ENCODE measurements around the gene LEUTX.

LEUTX gene

GRCh38 chr19:39825093-39825463, 46.4 kb downstream of the LEUTX start:
- DNase-seq = no peak

GRCh38 chr19:39825531-39826076, 47.0 kb downstream of the LEUTX start:
- no peak for DNase-seq

GRCh38 chr19:39826311-39826945, 47.8 kb downstream of the LEUTX start:
- DNase-seq = no peak

GRCh38 chr19:39827216-39827615, 48.6 kb downstream of the LEUTX start:
- DNase-seq = no peak

GRCh38 chr19:39828015-39828653, 49.5 kb downstream of the LEUTX start:
- no peak for DNase-seq

GRCh38 chr19:39828654-39829032, 50.0 kb downstream of the LEUTX start:
- DNase-seq = no peak

DNA sequence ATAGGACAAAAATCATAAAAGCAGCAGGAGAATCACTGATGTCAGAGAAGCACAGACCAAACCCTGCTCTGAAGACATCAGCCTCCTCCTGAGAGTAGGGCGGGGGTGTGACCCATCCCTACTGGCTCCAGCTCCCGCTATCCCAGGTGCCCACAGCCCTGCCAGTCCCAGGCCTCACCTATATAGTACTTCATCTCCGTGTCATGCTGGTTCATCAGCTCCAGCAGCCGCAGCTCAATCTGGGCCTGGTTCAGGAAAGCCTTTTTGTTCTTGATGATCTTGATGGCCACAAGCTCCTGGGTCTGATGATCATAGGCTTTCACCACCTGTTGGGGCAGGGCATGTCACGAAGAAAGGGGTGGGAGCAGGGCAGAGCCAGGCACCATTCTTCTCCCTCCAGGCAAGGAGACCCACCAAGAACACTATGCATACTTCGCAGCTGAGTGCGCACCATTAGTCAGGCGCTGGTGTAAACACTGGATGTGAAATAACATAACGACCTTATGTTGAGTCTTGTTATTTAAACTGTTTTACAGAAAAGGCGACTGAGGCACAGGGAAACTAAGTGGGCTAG, 51.1 kb downstream of the LEUTX start:
- DNase-seq = no peak

- DNase-seq = no peak
Observed at GRCh38 chr19:39830406-39830805, 51.8 kb downstream of the LEUTX start.

GRCh38 chr19:39830847-39831246, 52.2 kb downstream of the LEUTX start:
- DNase-seq = no peak

- DNase-seq = no peak
Observed at GRCh38 chr19:39831679-39832078, 53.0 kb downstream of the LEUTX start.

DNA sequence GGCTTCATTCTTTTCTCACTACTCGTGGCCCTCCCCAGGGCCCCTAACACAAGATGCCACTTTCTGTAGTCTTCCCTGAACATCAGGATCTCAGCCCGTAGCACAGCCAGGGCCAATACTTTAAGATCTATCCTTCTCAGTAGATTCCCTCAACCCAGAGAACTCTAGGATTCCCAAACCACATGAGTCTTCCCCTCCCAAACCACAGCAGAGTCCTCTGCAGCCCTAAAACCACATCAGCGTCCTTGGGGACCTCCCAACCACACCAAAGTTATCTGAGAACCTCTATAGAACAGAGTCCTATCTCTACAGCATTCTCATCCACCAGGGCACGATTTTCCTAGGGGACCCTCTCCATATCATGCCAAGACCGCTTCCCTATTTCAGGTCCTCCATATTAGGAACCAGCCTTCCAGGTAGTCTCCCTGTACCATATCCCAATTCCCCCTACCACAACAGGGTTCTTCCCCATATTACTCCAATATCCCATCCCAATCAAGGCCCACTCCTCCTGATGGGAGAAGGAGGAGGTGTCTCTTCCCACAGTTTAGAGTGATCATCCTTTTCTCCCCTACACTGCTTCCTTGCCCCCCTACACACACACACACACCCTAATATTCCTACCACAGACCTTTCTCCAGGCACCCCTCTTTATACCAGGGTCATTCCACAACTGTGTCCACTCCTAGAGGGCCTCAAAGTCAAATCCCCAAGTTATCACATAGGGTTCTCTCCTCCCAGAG, 53.9 kb downstream of the LEUTX start:
- DNase-seq = no peak

- DNase-seq = no peak
Observed at GRCh38 chr19:39833160-39833463, 54.5 kb downstream of the LEUTX start.

DNA sequence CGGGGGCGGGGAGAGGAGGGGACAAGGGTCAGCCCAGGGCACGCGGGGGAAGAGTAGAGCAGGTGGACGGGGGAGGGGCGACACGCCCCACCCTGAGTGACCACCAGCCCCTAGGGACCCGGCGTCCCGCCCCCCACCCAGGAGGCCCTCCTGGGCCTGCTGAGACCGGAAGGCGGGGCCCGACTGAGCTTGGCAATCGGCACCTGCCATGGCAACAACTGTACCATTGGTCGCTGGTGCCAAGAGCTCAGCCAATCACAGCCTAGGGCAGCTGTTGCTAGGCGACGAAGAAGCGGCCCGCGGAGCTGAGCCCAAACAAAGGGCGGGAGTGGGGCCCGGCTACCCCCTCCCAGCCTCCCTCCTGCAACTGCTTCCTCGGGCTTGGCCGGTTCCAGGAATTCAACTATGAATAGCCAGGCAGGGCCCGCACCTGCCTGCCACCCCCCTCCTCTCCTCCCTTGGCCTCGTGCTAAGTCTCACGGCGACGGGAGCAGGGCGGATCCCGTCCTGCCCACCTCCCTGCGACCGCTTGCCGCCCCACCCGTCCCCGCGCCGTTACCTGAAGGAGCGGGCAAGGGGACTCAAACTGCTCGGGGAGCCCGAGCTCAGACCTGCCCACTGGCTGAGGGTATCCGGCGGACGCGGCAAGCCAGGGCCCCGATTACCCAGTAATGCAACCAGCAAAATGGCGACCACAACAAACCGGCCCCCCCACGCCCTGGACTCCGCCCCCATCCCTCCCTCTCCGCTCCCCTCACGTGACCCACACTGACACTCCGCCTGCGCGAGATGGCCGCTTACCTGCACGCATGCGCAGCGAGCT, 55.0 kb downstream of the LEUTX start, which contains the start of gene DYRK1B:
TSS of gene DYRK1B (minus strand) at position 699 of the 823 bp plus-strand sequence. CDS start 2,295 bp downstream, outside the sequence.
- DNase-seq = no peak

DNA sequence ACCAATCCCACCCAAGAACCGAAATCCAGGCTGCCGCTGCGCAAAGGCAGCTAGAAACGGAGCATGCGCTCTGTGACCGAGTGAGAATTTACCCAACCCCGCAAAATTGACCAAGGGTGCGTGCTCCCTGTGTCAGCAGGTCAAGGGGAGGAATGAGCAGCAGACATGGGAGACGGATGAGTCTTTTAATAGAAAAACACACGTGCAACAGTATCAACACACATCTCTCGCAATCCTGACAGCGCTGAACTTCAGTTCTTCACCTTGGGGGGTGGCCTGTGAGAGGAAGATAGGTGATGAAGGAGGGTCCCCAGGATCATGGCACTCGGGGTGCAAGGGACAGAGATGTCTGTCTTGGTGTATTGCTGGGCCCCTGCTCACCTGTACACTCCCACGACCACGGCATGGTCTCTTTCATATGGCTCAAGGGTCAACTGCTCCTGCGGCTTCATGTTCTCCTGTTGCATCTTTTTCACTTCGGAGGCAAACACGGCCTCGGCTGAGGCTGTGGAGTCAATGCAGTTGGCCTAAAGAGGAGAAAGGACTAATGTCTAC, 55.7 kb downstream of the LEUTX start:
- no peak for DNase-seq
